ENCODE measurements around the gene IL20.

Gene IL20

GRCh38 chr1:206864939-206865671 lies at the start of gene IL20:
IL20 (plus strand) TSS chr1:206865623; CDS start chr1:206865853, 230 bp downstream.
- DNase-seq = peak; percentile 7 to 55

DNA sequence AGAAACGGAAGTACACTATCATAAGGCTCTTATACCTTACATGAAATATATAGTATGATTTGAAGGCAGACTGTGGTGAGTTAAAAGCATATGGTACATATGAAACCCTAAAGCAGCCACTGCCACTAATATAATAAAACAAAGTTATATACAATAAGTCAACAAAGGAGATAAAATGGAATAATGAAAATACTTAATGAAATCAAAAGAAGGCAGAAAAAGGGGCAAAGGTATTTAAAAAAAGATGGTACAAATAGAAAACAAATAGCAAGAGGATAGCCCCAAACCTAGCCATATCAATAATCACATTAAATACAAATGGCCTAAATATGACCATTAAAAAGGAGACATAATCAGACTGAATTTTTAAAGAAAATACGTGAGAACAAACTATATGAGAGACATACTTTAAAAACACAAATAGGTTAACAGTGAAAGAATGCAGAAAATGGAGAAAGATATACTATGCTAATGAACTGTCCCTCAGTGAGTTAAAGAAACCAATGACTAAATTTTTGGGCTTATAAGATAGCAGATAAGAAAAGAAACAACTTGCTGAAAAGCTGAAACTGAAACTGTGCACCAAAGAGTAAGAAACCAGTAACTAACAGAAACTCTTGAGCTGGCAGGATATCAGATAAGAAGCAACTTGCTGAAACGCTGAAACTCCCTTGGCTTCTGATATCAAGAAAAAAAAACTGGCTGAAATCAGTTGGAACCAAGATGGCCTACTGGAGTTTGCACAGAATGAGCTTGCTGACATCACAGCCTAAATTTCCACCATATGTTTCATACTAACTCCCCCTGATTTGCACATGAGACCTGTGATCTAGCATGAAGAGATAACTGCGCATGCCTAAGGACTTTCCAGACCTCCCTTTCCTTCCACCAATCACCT lies 48.8 kb upstream of the IL20 start:
- no peak for DNase-seq

DNA sequence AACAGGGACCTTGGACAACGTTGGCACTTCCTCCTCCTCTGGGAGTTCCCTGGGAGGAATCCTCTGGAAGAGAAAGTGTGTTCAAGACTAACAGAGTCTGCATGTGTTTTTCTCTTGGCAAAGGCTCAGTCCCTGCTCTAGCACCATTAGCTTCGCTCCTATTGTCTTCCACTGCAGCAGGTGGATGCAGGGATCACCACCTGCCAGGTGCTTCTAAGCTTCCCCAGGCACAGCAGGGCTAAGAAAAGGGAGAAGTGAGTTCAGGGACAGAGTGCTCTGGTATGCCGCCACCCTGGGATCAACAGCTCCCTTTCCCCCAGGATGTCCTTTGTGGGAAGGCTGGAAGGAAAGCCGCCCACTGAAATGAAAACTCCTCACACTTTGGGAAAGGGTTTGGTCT lies 43.9 kb upstream of the IL20 start:
- no peak for DNase-seq

DNA sequence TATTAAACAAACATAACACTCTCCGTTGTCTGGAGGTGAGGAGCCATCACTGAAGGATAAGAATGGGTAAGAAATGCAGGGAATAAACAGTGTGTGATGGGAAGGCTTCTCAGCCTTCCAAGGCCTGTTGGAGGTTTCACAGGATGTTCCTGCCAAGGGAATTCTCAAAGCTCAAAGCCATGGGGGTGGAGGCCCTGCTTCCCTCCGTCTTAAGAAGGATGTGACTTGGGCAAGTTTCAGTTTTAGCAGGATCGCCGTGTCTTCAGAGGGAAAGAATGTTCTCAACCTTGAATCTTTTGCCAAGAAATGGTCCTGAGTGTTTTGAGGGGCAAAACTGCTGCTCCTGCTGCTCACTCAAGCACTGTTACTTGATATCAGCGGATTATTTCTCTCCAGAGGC lies 41.7 kb upstream of the IL20 start:
- DNase-seq = no peak

GRCh38 chr1:206824331-206824730 lies 41.1 kb upstream of the IL20 start:
- no peak for DNase-seq

GRCh38 chr1:206826394-206826793 lies 39.0 kb upstream of the IL20 start:
- no peak for DNase-seq

GRCh38 chr1:206828061-206828460 lies 37.4 kb upstream of the IL20 start:
- DNase-seq = no peak

GRCh38 chr1:206828765-206829164 lies 36.7 kb upstream of the IL20 start:
- DNase-seq = no peak

DNA sequence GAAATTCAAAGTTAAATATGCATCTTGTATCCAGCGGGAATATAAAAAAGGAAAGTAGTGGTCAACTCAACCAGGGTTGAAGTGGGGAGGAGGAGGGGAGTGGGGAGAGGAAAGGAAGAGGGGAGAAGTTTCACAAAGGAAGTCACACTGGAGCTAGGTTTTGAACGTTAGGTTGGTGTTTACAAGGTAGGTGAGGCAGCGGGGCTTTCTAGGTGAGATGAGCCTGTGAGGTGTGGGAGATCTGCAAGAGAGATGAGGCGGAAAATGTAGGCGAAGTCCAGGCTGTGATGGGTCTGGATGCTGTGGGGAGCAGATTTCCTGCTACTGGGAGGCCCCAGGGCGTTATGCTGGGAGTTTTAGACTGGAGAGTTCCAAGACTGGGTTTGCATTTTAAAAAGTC lies 36.1 kb upstream of the IL20 start:
- DNase-seq = no peak

DNA sequence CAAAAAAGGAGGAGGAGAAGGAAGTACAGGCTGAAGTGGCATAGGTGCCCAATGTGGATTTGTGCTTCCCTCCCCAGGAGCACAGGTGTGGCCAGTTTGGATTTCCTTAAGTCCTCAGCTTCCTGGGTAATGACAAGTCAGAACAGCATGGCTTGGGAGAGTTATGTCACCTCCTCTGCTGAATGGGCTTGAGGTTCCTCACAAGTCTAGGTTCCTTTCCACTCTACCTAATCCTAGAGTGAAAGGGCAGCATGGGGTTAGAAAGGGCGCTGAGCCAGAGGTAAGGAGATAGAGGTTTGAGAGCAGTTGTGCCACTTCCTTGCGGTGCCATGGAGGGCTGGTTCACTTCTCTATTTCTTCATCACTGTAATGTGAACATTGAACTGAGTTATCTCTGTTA lies 35.5 kb upstream of the IL20 start:
- DNase-seq = no peak

DNA sequence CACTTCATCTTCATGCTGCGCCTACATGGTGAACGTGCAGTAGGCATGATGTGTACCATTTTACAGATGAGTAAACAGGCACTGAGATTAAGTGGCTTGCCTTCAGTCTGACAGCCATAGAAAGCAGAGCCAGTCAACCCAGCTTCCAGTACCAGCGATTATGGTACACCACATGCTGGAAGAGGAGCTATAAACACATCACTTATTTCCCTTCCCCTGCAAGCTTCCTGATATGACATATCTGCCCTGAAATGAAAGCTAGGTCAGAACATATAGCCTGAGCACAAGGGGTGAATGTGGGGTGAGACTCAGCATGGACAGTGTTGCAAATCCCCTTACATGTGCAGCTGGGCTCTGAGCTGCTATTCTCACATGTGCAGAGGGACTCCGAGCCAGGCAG lies 33.8 kb upstream of the IL20 start:
- no peak for DNase-seq

GRCh38 chr1:206832352-206832880 lies 33.0 kb upstream of the IL20 start:
- no peak for DNase-seq

GRCh38 chr1:206833106-206833680 lies 32.2 kb upstream of the IL20 start:
- DNase-seq = no peak

- DNase-seq = no peak
Measured at GRCh38 chr1:206833801-206834200, 31.6 kb upstream of the IL20 start.

DNA sequence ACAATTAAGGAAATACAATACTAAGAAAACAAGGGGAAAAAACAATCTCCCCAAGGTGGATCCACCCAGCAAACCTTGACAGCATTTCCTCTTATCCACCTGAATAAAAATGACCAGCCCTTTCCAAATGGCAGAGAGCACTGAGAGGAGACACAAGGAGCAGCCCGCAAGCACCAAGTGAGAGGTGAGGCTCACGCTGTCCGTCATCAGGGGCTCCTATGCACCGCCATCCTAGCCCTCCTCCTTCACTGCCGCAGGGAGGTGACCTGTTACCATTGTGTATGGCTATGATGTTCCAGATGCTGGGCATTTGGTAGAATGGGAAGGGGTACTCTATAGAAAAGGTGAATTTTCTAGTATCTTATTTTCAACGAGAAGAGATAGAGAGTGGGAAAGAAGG lies 31.2 kb upstream of the IL20 start:
- DNase-seq = no peak

- no peak for DNase-seq
Measured at GRCh38 chr1:206834711-206835110, 30.7 kb upstream of the IL20 start.

- no peak for DNase-seq
Measured at GRCh38 chr1:206835186-206835585, 30.2 kb upstream of the IL20 start.

DNA sequence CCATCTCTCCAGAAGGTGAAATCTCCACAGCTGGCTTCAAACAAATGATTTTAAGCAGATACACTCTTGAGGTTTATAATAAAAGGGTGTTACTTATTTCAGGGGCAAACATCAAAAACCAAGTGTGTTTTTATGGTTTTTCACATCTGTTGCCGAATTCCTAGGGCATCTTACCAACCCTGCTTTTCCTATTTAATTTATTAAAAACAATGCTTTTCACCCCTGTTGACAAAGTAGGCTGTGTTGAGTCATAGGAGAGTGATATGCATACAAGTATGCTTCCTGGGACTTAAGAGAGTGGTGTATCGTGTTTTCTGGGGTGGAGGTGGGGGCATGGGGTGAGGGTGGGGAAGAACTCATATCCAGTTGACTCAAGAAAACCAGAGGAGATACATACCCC lies 29.3 kb upstream of the IL20 start:
- DNase-seq = no peak

- DNase-seq = no peak
Measured at GRCh38 chr1:206839006-206839560, 26.3 kb upstream of the IL20 start.

- no peak for DNase-seq
Measured at GRCh38 chr1:206839857-206840256, 25.6 kb upstream of the IL20 start.

DNA sequence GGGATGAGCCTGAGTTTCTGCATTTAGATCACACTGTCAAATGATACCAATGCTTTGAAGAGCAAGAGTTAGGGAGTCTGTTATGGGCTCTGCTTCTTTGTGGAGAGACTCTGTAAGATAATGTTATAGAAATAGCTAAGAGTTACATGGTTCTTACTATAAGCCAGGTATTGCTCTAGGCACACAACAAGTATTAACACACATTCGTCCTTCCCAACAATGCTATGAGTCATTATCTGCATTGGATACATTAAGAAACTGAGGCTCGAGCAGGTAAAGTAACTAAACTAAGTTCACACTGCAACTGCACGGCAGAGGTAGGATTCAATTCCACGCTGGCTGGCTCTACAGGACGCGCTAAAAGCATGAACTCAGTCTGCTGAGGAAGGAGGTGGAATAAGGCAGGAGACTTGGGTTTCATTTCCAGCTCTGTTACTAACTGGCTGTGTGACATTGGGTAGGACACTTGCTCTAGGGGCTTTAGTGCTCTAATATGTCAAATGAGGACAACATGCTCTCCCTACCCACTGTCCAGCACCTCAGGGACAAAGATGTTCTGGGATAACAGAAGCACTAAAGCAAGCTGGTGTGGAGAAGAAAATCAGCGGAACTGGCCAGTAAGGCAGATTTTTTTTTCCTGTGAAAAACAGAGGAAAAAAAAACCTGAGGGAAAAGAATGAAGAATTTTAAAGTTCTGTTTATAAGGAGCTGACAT lies 23.7 kb upstream of the IL20 start:
- no peak for DNase-seq

DNA sequence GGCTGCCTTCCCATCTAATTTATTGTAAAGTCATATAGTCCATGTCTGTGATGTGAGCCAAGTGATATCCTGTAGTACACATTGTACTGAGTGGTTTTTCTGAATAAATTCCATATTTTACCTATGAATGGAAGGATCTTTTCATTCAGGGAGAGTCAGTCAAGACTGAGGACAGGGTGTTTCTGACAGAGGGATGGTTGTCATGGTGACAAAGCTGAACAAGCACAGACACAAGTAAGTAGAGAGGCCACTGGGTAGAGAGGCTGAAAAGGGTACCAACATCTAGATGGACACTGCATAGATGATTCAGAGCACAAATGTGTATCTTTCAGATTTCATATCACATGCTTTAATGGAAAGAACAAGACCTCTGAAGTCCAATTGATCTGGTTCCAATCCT lies 22.6 kb upstream of the IL20 start:
- no peak for DNase-seq

- DNase-seq = no peak
Measured at GRCh38 chr1:206843626-206844025, 21.8 kb upstream of the IL20 start.
